Measurements from ENCODE around the gene STARD8. TPM values are rescaled to one million over a fixed set of nuclear protein-coding genes. Genes with fewer than 3 reads are reported as not detected.

Gene STARD8
- total RNA-seq, 2 donors from 2014 or later: 1.6 to 2.3 TPM

DNA sequence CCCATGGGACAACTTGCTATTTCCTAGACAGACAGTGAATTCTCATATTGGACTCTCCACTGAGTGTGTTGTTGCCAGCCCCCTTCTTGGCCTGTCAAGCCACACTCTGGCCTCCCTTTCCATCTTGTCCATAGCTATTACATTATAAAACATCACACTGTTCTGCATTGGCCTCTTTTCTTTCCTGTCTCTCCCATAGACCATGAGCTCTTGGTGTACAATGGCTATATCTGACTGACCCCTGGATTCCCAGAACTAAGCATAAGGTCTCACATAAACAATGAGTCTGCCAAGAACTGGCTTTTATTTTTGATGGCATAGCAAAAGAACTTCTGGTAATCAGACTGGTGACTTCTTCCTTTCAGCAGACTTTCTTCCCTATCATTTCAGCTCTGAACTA lies 23.8 kb downstream of the STARD8 start:
- no peak overlapping the region for H3K27ac ChIP-seq
- H3K27me3 ChIP-seq: no peaks in the 10 kb centered on the region
- DNase-seq: no peak
- H3K4me3 ChIP-seq: no peak overlapping the region
- H3K9ac ChIP-seq (ENCODE audit: low read depth in 2 of 2, low read length in 2 of 2): no peak overlapping the region
- intact Hi-C loops (cut with DNase I): no loop called here
- H3K36me3 ChIP-seq: no peaks in the 10 kb centered on the region
- no peaks in the 10 kb centered on the region for H3K9me3 ChIP-seq
- H3K4me1 ChIP-seq: no peaks in the 10 kb centered on the region
- TF ChIP-seq, protein P1, sequence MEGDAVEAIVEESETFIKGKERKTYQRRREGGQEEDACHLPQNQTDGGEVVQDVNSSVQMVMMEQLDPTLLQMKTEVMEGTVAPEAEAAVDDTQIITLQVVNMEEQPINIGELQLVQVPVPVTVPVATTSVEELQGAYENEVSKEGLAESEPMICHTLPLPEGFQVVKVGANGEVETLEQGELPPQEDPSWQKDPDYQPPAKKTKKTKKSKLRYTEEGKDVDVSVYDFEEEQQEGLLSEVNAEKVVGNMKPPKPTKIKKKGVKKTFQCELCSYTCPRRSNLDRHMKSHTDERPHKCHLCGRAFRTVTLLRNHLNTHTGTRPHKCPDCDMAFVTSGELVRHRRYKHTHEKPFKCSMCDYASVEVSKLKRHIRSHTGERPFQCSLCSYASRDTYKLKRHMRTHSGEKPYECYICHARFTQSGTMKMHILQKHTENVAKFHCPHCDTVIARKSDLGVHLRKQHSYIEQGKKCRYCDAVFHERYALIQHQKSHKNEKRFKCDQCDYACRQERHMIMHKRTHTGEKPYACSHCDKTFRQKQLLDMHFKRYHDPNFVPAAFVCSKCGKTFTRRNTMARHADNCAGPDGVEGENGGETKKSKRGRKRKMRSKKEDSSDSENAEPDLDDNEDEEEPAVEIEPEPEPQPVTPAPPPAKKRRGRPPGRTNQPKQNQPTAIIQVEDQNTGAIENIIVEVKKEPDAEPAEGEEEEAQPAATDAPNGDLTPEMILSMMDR (IDR thresholded peaks at IDR 0.05): no peak

DNA sequence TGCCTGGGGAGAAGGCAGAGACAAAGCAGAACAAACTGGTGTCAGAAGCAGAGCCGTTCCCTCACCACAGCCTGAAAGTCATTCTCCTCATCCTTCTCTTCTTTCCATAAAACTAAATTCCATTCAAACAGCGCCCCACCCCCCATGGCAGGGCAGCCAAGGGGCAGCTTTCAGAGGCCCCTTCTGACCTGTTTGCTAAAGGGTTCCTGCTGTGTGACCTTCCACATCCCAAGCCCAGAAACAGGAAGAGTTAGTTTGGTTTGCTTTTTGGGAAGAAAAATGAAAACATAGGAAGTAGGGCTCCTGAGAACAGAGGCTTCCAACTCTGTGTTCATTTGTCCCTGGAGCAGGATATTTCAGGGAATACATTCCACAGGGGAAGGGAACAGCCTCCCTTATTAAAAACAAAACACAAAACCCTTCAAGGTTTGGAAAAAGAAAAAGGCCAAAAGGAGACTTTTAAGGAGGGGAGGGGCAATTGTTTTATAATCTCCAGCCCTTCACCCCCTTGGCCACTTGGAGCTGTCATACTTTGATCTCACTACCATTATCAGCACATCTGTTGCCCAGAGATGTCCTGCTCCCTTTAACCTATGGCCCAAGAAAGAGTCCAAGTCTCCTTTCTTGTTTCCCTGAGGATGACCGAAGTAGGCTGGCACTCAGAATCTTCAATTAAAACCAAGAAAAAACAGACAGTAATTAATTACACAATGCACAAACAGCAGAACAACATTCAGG lies 25.3 kb downstream of the STARD8 start:
- intact Hi-C loops (cut with DNase I): no loop called here
- H3K4me3 ChIP-seq: no peak overlapping the region
- DNase-seq: no peak

DNA sequence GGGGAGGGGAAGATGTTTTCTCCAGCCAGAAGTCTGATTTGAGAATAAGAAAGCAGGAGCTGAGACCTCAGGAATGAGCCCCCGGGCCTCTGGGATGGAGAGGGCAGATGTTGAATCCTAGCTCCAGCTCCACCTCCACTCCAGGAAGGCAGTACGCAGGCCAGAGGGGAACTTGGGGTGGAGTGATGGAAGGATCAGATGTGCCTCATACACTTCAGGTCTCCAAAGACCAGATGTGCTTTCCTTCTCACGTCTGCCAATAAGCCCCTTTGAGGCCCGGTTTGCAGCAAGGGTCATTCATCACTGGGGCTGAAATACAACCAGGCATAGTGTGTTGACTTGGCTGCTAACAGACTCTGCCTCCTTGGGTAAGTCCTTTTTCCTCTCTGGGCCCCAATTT lies 28.1 kb downstream of the STARD8 start:
- no peak for DNase-seq
- TF ChIP-seq, protein P1 (IDR thresholded peaks at IDR 0.05): no peak
- H3K36me3 ChIP-seq: no peaks in the 10 kb centered on the region
- H3K4me1 ChIP-seq: no peaks in the 10 kb centered on the region
- H3K27ac ChIP-seq: no peak overlapping the region
- intact Hi-C loops (cut with DNase I): no loop called here
- no peaks in the 10 kb centered on the region for H3K27me3 ChIP-seq
- H3K9me3 ChIP-seq: no peaks in the 10 kb centered on the region
- H3K9ac ChIP-seq (ENCODE audit: low read depth in 2 of 2, low read length in 2 of 2): no peak overlapping the region
- no peak overlapping the region for H3K4me3 ChIP-seq

More for the DNA sequence above, 25.3 kb downstream of the STARD8 start:
- H3K27ac ChIP-seq: no peak overlapping the region
- no peaks in the 10 kb centered on the region for H3K27me3 ChIP-seq
- H3K4me1 ChIP-seq: no peaks in the 10 kb centered on the region
- H3K9me3 ChIP-seq: no peaks in the 10 kb centered on the region
- no peak overlapping the region for H3K9ac ChIP-seq (ENCODE audit: low read depth in 2 of 2, low read length in 2 of 2)
- TF ChIP-seq, protein P1 (IDR thresholded peaks at IDR 0.05): no peak
- no peaks in the 10 kb centered on the region for H3K36me3 ChIP-seq

DNA sequence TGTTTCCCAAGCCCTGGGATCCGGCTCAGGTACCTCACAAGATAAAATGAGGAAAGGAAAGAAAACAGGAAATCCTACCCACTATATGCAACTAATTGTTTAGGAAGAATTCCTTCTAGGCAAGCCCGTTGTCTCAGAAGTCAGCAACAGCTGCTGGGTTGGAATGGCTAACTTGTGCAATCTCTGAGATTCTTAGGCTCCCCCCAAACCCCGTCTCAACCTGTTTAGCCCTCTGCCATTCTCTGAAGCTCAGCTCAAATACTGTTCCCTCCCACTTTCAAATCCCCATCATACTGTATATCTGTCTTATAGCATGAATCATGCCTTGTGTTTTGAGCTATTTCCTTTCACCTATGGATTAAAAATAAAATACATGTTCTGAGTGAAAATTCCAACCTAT lies 28.9 kb downstream of the STARD8 start:
- Histone ChIP-seq H3K9ac (ENCODE audit: low read depth in 2 of 2, low read length in 2 of 2) (no peak overlapping the region), H3K4me1 (no peaks in the 10 kb centered on the region), H3K9me3 (no peaks in the 10 kb centered on the region), H3K4me3 (no peak overlapping the region), H3K27ac (no peak overlapping the region), H3K36me3 (no peaks in the 10 kb centered on the region), H3K27me3 (no peaks in the 10 kb centered on the region)
- DNase-seq: no peak
- TF ChIP-seq, protein P1 (IDR thresholded peaks at IDR 0.05): no peak
- intact Hi-C loops (cut with DNase I): no loop called here

DNA sequence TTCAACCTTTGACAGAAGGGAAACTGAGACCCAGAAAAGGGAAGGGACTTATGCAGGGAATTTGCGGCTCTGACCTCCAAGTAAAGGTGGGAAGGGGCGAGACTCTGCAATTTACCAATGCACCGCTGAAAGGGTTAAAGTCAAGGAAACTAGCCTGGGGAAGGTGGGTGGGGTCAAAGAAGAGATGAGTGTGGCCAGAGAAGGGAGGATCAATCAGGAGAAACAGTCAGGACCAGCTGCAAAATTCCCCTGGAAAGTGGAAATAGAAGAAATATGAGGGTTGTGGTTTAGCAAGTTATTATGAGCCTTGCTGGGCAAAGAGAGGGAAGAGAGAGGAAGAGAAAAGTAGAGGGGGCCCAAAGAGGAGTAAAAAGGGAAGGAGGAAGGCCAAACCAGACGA lies 30.5 kb downstream of the STARD8 start:
- no peak for DNase-seq
- Histone ChIP-seq H3K4me1 (no peaks in the 10 kb centered on the region), H3K36me3 (no peaks in the 10 kb centered on the region), H3K27ac (no peak overlapping the region), H3K27me3 (no peaks in the 10 kb centered on the region), H3K4me3 (no peak overlapping the region), H3K9ac (ENCODE audit: low read depth in 2 of 2, low read length in 2 of 2) (no peak overlapping the region), H3K9me3 (no peaks in the 10 kb centered on the region)
- intact Hi-C loops (cut with DNase I): no loop called here
- TF ChIP-seq, protein P1 (IDR thresholded peaks at IDR 0.05): no peak
